CD14-positive monocyte (primary cell): ENCODE data around the gene TMEFF1. TPM values are rescaled to one million over a fixed set of nuclear protein-coding genes. Genes with fewer than 3 reads are reported as not detected.
A peak's percentile ranks its signal among the peaks of the same experiment; 100 is the strongest.

Experiments used
- DNase-seq, 3 donors: peaks; one replicate each; pipeline ENCODE4 v3.0.0-alpha.2; 2011 to 2022
- H2AFZ ChIP-seq: 2 replicates; pipeline ENCODE4 v1.6.0; 2012; ENCODE audit warnings: mild to moderate bottlenecking, low read depth, low read length, inconsistent platforms; ENCODE audit not compliant: insufficient read depth, poor library complexity, severe bottlenecking
- H3K27ac ChIP-seq, 2 donors: 1 replicate in 1 of 2; 2 replicates in 1 of 2; pipeline ENCODE4 v1.5.1; 2012 to 2013; ENCODE audit warnings: low read length in 2 of 2, control low read depth in 1 of 2, inconsistent platforms in 1 of 2, low read depth in 1 of 2, mild to moderate bottlenecking in 1 of 2
- H3K27me3 ChIP-seq, 2 donors: one replicate each; pipeline versions ENCODE4 v1.6.0 to v1.6.1; 2011 to 2013; ENCODE audit warnings: low read length in 2 of 2; ENCODE audit not compliant: control insufficient read depth in 2 of 2, insufficient read depth in 2 of 2
- H3K36me3 ChIP-seq, 2 donors: replicated peaks in 1 of 2; 1 replicate in 1 of 2; 2 replicates in 1 of 2; pipeline versions ENCODE4 v1.5.1 to v1.6.1; 2012 to 2013; ENCODE audit warnings: low read length in 2 of 2, control low read depth in 1 of 2, inconsistent platforms in 1 of 2, mild to moderate bottlenecking in 1 of 2; ENCODE audit not compliant: insufficient read depth in 2 of 2, control insufficient read depth in 1 of 2
- H3K4me1 ChIP-seq, 2 donors: 1 replicate in 1 of 2; 2 replicates in 1 of 2; pipeline versions ENCODE4 v1.5.1 to v1.6.1; 2012 to 2013; ENCODE audit warnings: low read length in 2 of 2, control low read depth in 1 of 2, inconsistent platforms in 1 of 2, mild to moderate bottlenecking in 1 of 2, moderate library complexity in 1 of 2; ENCODE audit not compliant: insufficient read depth in 2 of 2, control insufficient read depth in 1 of 2
- H3K4me2 ChIP-seq: replicated peaks from 2 replicates; pipeline ENCODE3; 2012; ENCODE audit warnings: low read length, moderate library complexity, mild to moderate bottlenecking; ENCODE audit not compliant: poor library complexity, severe bottlenecking; ENCODE audit errors: extremely low read depth
- H3K4me3 ChIP-seq, 3 experiments: fragments of 200-600 bp in 1 of 3; sonication (generic) in 1 of 3; replicated peaks in 1 of 3; 1 replicate in 2 of 3; 2 replicates in 1 of 3; pipeline ENCODE4 v1.5.1; 2011 to 2013; ENCODE audit warnings: low read length in 3 of 3, mild to moderate bottlenecking in 3 of 3, control low read depth in 2 of 3, low read depth in 2 of 3, inconsistent platforms in 1 of 3, moderate library complexity in 1 of 3
- H3K79me2 ChIP-seq: 2 replicates; pipeline ENCODE4 v1.6.0; 2012; ENCODE audit warnings: mild to moderate bottlenecking, control low read depth, inconsistent platforms, low read length, moderate library complexity; ENCODE audit not compliant: insufficient read depth
- H3K9ac ChIP-seq: 2 replicates; pipeline ENCODE4 v1.6.0; 2017; ENCODE audit warnings: low read length, mild to moderate bottlenecking; ENCODE audit not compliant: insufficient read depth, poor library complexity, severe bottlenecking
- H3K9me3 ChIP-seq, 2 donors: replicated peaks in 1 of 2; 1 replicate in 1 of 2; 2 replicates in 1 of 2; pipeline versions ENCODE4 v1.5.1 to v1.6.1; 2012 to 2013; ENCODE audit warnings: low read length in 2 of 2, control low read depth in 1 of 2; ENCODE audit not compliant: control insufficient read depth in 1 of 2, insufficient read depth in 1 of 2
- H4K20me1 ChIP-seq: 2 replicates; pipeline ENCODE4 v1.6.0; 2012; ENCODE audit warnings: mild to moderate bottlenecking, low read length, control low read depth, moderate library complexity; ENCODE audit not compliant: insufficient read depth
- H3K27ac Mint-ChIP-seq, 7 donors: one replicate each; pipeline ENCODE4 v1.8.0; 2020; ENCODE audit warnings: mild to moderate bottlenecking in 7 of 7, mixed read lengths in 7 of 7, moderate library complexity in 6 of 7, inconsistent platforms in 2 of 7
- H3K27me3 Mint-ChIP-seq, 3 donors: one replicate each; pipeline ENCODE4 v1.8.0; 2021 to 2022; ENCODE audit warnings: low read depth in 3 of 3, mild to moderate bottlenecking in 3 of 3, mixed read lengths in 3 of 3, moderate library complexity in 3 of 3, inconsistent platforms in 1 of 3
- H3K36me3 Mint-ChIP-seq, 2 donors: one replicate each; pipeline ENCODE4 v1.8.0; 2020; ENCODE audit warnings: mixed read lengths in 2 of 2, inconsistent platforms in 1 of 2, mild to moderate bottlenecking in 1 of 2
- H3K4me1 Mint-ChIP-seq: one replicate; pipeline ENCODE4 v1.8.0; 2020; ENCODE audit warnings: mild to moderate bottlenecking, mixed read lengths
- H3K4me3 Mint-ChIP-seq, 2 donors: one replicate each; pipeline ENCODE4 v1.8.0; 2020; ENCODE audit warnings: mild to moderate bottlenecking in 2 of 2, mixed read lengths in 2 of 2, moderate library complexity in 1 of 2
- H3K9me3 Mint-ChIP-seq, 7 donors: one replicate each; pipeline ENCODE4 v1.8.0; 2020 to 2022; ENCODE audit warnings: mixed read lengths in 7 of 7, mild to moderate bottlenecking in 6 of 7, moderate library complexity in 6 of 7, inconsistent platforms in 2 of 7
- CTCF ChIP-seq: fragments of 200-600 bp; IDR thresholded peaks from one replicate; pipeline ENCODE4 v1.8.0; 2022; ENCODE audit warnings: antibody characterized with exemption, mild to moderate bottlenecking
- WGBS: methylation state at CpG from one replicate; pipeline ENCODE4 v1.1.5; 2013; ENCODE audit warnings: missing lambda C conversion rate; ENCODE audit not compliant: insufficient coverage; 5-methylcytosine and 5-hydroxymethylcytosine counted together
- intact Hi-C, 2 donors: fragments of 100-400 bp; cut with micrococcal nuclease; formaldehyde crosslinking; loops; one replicate each; pipeline versions ENCODE4 v1.15.0 to v1.15.1; 2023
- polyA plus RNA-seq, 3 donors: library from polyadenylated mRNA; depleted of rRNA in 1 of 3; unstranded in 2 of 3; stranded (reverse) in 1 of 3; fragments of 300-500 nt in 2 of 3; fragments of >200 nt in 1 of 3; fragmentation: Illumina TruSeq in 2 of 3; gene quantifications; 1 replicate in 2 of 3; 2 replicates in 1 of 3; pipeline ENCODE4 v1.2.3, GENCODE V29; 2012 to 2021

The TMEFF1 gene
- polyA plus RNA-seq, 3 donors, result not detected

GRCh38 chr9:100474082-100474923 lies 1.4 kb downstream of the TMEFF1 start:
- H3K36me3 Mint-ChIP-seq, result peaks cover 0 to 7% of the 10 kb centered on the region in 2 donors
- peaks cover 35 to 51% (median 36%) of the 10 kb centered on the region in 3 donors for H3K27me3 Mint-ChIP-seq
- no peaks in the 10 kb centered on the region for H3K9me3 ChIP-seq
- peak overlapping the region; percentile 78 for H3K4me2 ChIP-seq
- H3K4me1 ChIP-seq, result peaks cover 9 to 17% of the 10 kb centered on the region in 2 donors
- H3K36me3 ChIP-seq, result no peaks in the 10 kb centered on the region
- peaks cover 15% of the 10 kb centered on the region for H3K4me1 Mint-ChIP-seq
- intact Hi-C loops, result no loop called here
- peak overlapping the region; percentile 29 for H2AFZ ChIP-seq
- peaks cover 19 to 50% of the 10 kb centered on the region in 2 donors for H3K27me3 ChIP-seq
- no peak overlapping the region for H3K27ac Mint-ChIP-seq
- TF ChIP-seq CTCF, result no peak
- peak overlapping the region in 1 of 3 experiments; percentile 64 for H3K4me3 ChIP-seq
- peak in 1 of 3 donors; percentile 19 for DNase-seq
- peak overlapping the region; percentile 64 to 75 for H3K4me3 Mint-ChIP-seq
- H3K79me2 ChIP-seq, result no peaks in the 10 kb centered on the region
- H3K27ac ChIP-seq, result no peak overlapping the region
- peaks cover 0 to 4% (median 2%) of the 10 kb centered on the region in 7 donors for H3K9me3 Mint-ChIP-seq
- H3K9ac ChIP-seq, result no peak overlapping the region
- H4K20me1 ChIP-seq, result no peaks in the 10 kb centered on the region
- 22% methylated on average over 21 of the region's 26 CpGs for WGBS

- Mint-ChIP-seq H3K4me1 (peaks cover 15% of the 10 kb centered on the region), H3K27me3 (peaks cover 32 to 49% (median 35%) of the 10 kb centered on the region in 3 donors), H3K4me3 (peak overlapping the region in 1 of 2 donors; percentile 10), H3K36me3 (peaks cover 0 to 7% of the 10 kb centered on the region in 2 donors), H3K9me3 (peaks cover 0 to 4% (median 2%) of the 10 kb centered on the region in 7 donors), H3K27ac (no peak overlapping the region)
- TF ChIP-seq CTCF, result no peak
- intact Hi-C loops, result no loop called here
- DNase-seq, result no peak
- 100% methylated on average over 2 of the region's 4 CpGs for WGBS
- Histone ChIP-seq H3K4me1 (peaks cover 9 to 17% of the 10 kb centered on the region in 2 donors), H3K9ac (no peak overlapping the region), H4K20me1 (no peaks in the 10 kb centered on the region), H3K4me3 (no peak overlapping the region), H3K27me3 (peaks cover 19 to 48% of the 10 kb centered on the region in 2 donors), H3K36me3 (no peaks in the 10 kb centered on the region), H2AFZ (no peak overlapping the region), H3K9me3 (no peaks in the 10 kb centered on the region), H3K79me2 (no peaks in the 10 kb centered on the region), H3K27ac (no peak overlapping the region), H3K4me2 (no peak overlapping the region)
Measured at GRCh38 chr9:100474924-100475276, 2.0 kb downstream of the TMEFF1 start.
